Muscle of arm (tissue), 12 donors: ENCODE results near the gene RPGRIP1L. TPM values are rescaled to one million over a fixed set of nuclear protein-coding genes. Genes with fewer than 3 reads are reported as not detected.
A peak's percentile ranks its signal among the peaks of the same experiment; 100 is the strongest.

Source experiments
- DNase-seq: peaks from one replicate; pipeline ENCODE4 v3.0.0-alpha.2; 2013
- polyA plus RNA-seq, 12 donors: library from polyadenylated mRNA; unstranded; fragments of 120-200 nt; gene quantifications; one replicate each; pipeline ENCODE4 v1.2.1, GENCODE V29; 2013; ENCODE audit not compliant: insufficient read length in 12 of 12

Gene RPGRIP1L
- polyA plus RNA-seq, 12 donors = 6.4 to 19.0 (median 8.4) TPM; not detected in 1

DNA sequence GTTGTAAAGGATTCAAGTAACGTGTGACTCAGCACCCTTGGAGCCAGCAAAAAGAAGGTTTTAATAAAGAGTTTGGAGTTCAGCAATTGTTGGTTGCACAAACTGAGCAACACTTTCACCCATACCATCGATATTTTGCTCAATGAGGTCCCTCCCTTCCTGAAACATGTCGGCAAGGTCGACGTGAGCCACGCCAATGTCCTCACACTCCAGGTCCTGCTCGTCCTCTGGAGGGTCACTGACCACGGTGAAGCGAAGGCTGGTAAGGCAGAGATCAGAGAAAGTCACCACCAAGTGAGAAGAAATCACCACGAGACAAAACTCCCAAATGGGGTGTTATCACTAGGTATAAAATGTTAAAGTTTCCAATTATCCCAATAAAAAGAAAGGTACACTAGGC is 98.3 kb downstream of the RPGRIP1L start:
- DNase-seq = no peak

DNA sequence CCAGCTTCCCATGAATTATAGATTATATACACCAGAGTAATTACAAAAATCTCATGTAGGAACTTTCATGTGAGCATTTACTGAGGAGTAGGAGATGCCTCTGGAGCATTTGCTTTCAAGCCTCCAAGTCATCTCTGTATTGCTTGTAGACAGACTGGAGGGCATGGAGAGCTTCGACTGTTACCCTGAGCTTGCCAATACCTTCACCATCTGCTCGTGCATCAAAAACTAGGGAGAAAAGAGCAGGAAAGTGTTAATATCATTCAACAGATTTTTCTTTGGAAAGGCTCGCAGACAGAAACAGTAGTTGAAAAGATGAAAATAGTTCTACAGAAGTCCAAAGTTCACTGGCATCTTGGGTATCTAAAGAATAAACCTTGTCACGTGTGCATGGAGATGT is 101.7 kb downstream of the RPGRIP1L start:
- no peak for DNase-seq

DNA sequence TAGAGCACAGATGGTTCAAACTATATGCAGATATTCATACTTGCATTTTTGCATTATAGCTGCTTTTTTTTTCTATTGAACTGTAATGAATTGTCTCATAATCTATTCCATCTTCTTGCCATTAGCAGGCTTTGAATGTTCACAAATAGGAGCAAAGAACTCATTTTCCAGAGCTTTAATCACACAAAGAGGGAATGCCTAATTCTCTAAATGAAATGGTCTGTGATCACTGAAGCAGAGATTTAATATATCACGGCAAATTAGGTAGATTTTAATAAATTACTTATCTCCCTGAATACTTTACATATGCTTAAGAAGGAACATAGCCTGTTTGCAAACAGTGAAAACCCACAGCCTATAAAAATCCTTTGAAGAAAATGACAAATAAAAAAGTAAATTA is 103.0 kb downstream of the RPGRIP1L start:
- DNase-seq = no peak

DNA sequence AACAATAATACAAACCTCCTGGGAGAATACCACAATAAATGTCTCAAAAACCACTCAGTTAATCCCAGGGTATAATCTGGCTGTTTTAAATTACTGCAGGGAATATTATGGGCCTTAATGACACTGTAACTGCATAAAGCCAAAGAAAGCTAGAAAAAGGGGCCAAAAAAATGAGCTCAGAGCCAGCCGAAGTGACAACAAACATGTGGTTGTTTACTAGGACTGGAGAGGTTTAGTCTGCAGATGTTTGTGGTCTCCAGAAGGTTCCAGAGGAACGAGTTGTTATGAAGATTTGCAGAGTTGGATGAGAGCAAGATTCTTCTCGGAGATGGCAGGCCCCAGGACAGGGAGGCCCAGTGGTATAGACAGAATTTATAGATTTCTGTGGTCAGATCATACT is 103.5 kb downstream of the RPGRIP1L start:
- peak; percentile 31 for DNase-seq

DNA sequence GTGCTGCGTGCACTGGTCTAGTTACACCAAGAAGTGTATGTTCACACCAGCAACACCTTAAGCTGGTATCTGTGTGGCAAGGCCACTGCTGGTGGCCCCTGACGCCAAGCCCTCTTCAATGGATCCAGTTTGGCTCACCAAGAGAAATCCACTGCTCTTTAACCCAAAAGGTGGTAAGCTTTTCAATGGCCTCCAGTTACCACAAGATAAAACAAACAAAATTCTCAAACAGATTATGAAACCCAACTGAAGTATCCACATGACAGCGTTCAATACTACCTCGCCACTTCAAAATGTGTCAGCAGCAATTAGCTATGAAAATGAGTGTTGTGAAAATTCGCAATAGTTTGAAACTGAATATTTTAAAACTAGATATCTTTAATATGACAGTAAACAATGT is 104.1 kb downstream of the RPGRIP1L start:
- no peak for DNase-seq

DNA sequence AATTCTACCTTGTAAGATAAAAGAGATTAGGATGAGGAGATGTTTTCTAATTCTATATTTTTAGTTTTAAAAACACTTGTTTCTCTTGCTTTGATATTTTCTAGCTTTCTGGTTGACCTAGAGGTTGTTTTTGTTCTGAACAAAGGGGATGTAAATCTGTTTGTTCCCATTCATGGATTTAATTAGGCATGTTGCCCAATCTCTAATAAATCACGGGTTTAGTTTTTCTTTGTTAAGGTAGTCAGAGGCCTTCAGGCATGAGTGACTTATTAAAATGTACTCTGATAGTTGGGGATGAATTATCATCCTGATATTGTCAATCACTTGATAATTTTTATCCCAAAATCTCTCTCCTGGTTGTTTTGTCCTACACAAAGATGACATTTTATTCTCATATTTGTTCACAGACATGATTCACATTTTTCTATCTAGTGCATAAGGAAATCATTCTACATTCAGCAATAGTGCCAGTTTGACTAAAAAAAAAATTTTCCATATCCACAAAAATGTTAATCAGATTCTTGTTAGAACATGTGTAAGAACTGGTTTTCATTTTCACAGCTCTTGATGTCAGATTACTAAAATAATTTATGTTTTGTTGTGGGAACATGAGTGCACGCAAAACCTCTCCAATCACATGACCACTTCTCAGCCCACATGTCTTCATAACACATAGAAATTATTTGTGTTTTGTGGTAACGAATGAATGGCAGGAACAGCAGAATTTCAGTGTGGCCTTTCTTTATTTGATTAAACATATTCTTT is 105.0 kb downstream of the RPGRIP1L start:
- no peak for DNase-seq

DNA sequence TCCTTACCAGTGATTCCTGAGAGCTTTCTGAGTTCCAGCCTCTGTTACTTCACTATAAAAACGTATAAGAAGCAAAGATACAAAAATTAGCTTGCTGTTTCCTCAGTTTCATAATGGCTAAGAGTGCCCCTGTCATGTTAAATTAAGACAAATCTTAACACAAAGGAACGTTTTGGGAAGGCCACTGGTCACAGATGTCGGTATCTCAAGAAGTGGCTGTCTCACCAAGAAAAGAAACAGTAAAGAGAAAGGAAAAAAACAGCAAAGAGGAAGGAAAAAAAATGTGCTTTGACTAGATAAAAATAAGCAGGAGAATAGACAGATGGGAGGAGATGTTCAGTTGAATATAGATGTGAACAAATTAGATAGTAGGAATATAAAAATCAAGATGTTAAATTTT is 105.9 kb downstream of the RPGRIP1L start:
- no peak for DNase-seq

DNA sequence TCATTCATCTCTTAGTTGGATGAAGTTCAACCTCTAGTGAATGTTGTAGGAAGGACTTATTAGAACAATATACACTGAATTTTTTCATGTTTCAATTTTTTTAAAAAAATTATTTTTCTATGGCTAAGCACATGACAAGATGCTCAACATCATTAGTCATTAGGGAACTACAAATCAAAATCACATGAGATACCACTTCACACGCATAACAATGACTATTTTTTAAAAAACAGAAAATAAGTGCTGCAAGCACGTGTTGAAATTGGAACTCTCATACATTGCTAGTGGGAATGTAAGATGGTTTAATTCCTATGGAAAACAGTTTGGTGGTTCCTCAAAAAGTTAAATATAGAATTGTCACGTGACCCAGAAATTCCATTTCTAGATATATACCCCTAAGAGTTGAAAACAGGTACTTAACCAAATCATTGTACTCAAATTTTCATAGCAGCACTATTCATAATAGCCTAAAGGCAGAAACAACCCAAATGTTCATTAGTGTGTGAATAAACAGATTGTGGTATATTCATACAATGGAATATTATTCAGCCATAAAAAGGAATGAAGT is 115.5 kb downstream of the RPGRIP1L start:
- no peak for DNase-seq

DNA sequence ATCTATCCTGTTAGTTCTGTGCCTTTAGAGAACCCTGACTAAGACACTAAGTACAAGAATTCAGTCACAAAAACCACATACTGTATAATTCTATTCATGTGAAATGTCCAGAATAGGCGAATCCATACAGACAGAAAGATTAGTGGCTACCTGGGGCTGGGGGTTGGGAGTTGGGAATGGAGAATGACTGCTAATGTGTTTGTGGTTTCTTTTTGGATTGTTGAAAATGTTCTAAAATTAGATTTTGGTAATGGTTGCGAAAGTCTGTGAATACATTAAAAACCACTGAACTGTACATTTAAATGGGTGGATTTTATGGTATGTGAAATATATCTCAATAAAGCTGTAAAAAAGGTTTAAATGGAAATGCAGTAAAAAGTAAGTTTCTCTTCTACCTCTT is 120.3 kb downstream of the RPGRIP1L start:
- no peak for DNase-seq

DNA sequence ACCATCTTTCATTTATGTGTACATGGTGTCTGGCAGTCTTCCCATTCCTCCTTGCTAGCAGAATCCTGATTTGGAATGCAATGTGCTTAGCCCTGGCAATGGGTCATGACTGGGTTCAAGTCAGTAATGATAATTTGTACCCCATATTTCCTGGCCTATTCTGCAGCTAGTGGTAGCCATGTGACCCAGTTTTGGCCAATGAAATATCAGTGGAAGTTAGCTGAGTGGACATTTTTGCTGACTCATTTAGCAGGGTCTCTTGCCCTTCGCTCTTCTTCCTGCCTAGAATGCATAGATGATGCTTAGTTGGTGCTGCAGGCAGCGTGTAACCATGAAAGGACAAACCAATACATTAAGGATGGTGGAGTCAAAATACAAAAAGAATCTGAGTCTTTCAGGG is 121.9 kb downstream of the RPGRIP1L start:
- DNase-seq = no peak

DNA sequence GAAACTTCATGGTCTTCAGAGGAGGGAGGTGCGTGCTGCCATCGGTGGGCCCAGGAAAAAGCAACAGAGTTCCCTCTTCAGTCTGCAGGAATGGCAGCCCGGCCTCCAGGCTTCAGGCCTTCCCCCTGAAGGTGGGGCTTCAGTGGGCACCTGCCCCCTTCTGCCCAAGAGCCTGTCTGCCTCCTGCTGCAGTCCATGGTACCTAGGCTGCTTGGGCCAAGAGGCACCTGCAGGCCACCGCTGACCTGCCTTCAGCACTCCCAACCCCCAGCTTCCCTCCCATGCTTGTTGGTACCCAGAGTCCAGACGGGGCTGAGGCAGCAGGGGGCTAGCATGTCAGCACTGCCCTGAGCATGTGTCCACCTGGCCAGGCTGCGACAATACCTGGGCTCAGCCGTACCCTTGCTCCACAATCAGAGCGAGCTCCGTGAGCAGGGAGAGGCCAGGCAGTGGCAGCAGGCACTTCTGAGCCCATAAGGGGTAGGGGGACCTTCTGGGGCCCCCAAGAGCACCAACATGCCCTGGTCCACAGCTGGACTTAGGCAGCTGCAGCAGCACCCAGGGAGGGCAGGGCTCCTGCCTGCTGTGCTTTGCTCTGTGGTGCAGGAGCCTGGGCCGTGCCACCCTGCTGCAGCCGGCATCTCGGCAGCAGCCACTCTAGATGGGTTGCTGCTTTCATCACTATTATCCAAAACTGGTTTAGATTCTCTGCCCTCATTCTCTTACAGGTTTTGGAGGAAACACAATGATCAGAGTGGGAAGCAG is 123.4 kb downstream of the RPGRIP1L start:
- no peak for DNase-seq

DNA sequence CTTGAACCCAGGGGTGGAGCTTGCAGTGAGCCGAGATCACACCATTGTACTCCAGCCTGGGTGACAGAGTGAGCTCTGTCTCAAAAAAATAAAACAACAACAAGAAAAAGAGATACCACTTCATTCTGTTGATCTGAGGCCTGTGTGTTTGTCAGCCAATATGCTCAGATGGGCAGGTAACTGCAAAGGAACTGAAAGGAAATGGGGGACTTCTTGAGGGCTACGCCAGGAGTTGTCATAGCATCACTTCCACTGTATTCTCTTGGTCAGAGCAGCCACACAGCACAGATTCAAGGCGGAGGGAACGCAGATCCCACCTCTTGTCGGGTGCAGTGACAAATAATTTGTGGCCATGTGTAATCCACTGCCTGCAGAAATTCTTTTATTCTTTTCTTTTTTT is 126.8 kb downstream of the RPGRIP1L start:
- DNase-seq = no peak

DNA sequence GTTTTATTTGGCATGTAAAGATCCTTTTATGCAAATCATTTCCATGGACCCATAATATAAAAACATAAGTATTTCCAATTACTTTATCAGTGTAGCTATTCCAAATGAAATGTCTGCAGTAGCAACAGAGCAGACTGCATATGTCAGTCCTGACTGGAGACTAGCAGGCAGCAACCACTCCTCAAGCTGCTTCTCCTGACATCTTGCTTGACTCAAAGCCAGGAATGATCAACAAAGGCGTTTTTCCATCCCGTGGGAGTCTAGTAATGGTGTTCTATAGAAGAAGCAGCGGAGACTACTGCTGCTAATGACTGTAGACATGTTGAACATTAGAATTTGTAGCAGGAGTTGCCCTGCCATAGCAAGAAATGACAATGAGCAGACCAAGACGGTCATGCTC is 127.4 kb downstream of the RPGRIP1L start:
- no peak for DNase-seq

DNA sequence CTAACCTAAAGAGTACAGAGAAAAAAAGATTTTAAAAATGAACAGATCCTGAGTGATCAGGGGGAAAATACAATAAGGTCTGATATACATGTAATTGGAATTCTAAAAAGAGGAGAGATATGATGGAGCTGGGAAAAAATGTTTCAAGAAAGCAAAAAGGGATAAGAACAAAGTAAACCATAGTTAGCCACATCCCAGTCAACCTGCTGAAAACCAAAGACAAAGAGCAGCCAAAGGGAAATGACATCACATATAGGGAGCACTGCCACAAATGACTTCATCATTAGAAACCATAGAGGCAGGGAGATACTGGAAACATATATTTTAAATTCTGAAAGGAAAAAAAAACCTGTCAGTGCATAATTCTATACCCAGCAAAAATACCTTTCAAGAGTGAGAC is 131.9 kb downstream of the RPGRIP1L start:
- no peak for DNase-seq

DNA sequence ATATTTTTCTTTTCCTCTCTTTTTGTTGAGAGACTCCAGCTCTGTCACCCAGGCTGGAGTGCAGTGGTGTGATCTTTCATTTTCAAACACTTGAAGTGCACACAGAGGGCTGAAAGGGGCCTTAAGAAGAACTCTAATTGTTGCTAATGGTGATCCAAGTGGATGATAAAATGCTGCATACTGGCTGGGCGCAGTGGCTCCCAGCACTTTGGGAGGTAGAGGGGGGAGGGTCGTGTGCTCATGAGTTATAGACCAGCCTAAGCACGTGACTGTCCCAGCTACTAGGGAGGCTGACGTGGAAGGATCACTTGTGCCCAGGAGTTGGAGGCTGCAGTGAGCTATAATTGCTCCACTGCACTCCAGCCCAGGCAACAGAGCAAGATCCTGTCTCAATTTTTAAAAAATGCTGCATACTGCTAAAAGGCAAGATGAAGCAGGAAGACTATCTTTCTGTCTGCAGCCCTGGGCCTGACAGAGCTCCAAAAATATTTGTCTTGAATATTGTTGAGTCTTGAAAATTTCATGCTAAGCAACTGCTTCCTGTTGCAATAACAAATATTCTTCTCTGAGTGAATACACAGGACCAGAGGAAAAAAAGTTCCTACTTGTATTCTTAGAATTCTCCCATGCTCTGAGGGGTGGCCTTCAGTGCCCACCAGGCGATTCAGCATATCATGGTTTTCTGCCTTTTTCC is 137.0 kb downstream of the RPGRIP1L start:
- no peak for DNase-seq

DNA sequence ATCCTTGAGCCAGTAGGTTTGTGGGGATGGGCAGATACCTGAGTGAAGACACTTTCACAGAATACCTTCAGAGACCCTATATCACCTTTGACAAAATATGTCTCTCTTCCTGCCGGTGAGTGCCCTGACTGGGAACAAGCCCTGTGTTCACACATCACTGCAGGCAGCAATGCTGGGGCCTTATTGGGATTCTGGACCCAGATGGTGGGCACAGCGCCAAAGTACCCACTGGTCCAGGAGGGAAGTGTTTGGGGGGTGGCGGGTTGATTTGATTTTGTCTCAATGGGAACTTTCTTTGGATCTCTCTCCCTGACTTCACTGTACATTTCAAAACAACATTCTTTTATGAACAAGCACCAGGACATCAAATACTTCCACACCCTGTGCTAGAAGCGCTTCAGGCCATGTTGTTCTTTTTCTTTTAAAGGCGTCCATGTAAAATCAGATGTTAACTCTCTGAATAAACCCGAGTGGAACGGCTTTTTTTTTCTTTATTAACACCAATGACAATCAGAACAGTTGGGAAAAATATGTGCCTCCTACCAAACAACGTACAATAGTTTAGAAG is 138.3 kb downstream of the RPGRIP1L start:
- DNase-seq = no peak

DNA sequence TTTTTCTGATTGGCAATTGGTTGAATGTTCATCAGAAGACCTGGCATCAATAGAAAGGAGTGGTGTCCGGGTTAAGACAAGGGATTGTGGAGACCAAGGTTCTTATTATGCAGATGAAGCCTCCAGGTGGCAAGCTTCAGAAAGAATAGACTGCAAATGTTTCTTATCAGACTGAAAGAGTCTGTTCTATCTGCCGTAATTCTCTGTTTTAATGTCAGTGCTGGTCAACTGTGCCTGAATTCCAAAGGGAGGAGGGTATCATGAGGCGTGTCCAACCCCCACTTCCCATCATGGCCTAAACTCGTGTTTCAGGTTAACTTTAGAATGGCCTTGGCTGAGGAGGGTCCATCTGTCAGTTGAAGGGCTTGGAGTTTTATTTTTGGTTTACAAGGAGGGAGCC is 140.2 kb downstream of the RPGRIP1L start:
- DNase-seq = no peak

DNA sequence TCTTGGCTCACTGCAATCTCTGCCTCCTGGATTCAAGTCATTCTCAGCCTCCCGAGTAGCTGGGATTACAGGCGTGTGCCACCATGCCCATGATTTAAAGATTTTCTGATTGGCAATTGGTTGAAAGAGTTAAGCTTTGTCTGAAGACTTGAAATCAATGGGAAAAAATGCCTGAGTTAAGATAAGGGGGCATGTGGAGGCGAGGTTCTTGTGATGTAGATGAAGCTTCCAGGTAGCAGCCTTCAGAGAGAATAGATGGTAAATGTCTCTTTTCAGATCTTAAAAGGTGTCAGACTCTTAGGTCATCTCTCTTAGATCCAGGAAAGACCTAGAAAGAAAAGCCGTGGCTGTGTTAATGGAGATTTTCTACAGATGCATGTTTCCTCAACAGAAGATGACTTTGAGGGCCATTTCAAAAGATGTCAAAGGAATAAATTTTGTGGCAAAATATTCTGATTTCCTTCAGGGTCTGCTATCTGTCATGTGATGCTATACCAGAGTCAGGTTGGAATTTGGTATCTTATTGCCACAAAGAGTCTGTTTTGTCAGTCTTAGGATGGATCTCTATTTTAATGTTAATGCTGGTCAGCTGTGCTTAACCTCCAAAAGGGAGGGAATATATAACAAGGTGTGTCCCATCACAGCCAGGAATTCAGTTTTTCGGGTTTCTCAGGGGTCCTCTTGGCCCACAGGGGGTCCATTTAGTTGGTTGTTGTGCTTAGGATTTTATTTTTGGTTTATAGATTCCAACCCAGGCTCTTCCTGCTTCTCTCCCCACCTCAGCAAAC is 142.4 kb downstream of the RPGRIP1L start:
- DNase-seq = no peak

DNA sequence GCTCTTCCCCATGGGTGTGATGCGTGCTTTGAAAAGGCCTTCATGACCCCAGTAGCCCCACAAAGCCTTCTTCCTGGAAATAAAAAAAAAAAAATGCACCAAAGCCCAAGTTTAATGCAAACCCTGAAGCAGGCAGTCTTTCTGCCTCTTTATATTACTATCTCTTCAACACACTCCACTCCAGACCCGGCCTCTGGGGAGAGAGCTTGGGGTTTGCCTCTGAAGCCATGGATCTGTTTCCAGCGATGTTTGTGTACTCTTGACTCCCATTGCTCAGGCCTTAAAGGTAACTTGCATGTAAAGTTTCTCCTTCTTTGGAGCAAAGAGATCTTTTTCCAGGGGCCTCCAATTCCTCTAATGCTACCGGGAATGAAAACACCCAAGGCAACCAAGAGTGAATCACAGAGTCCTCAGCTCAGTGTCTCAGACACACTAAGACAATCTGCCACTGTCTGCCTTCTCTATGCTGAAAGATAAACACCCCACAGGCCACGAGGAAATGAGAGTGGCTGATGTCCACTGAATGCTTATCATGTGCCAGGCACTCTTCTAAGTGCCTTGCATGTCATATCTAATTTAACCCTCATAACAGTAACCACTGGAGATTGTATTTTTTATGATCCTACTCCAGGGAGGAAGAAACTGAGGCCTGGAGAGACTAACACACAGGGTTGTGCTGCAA is 144.2 kb downstream of the RPGRIP1L start:
- no peak for DNase-seq

DNA sequence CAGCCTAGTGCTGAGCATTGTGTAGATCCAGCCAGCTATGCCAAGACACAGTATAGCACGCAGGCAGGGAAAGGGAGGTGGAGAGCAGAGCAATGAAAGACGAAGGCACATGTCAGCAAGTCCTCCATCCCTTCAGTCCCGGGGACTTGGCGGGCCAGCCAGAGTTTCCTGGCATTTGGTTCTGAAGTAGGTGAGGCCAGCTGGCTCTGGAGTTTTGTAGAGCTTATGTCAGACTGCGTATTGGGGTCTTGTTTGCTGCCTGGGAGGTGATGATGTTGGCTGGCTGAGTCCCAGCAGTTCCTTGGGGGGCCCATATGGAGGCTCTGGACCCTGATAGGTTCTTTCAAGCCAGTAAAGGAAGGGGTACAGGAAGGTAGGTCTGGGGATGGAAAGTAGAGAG is 144.9 kb downstream of the RPGRIP1L start:
- peak; percentile 78 for DNase-seq

DNA sequence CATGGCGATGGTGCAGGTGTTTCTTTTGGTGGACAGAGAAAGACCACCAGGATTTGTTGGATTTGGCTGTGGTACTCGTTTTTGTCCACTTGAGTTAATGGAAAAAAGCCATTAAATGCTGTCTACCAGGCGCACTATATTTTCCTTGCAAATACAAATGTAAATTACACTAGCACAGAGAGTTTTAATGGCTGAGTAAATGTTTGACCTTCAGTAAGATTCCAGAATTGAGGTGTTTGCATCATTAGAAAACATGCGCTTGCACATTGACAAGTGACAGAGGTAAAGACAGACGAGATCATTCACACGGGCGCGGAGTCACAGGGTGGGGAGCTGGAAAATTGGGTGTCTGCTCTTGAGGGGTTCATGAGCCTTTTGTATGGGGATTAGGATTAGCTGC is 147.1 kb downstream of the RPGRIP1L start:
- DNase-seq = no peak
